K562 (cell line): ENCODE results near the gene CMIP. TPM values are rescaled to one million over a fixed set of nuclear protein-coding genes. Genes with fewer than 3 reads are reported as not detected.
A peak's percentile ranks its signal among the peaks of the same experiment; 100 is the strongest.

Experiments used
- ARHGAP35 ChIP-seq: fragments of 450-650 bp; IDR thresholded peaks from 2 replicates; pipeline ENCODE4 v1.6.1; 2018; ENCODE audit not compliant: partially characterized antibody
- CBFB ChIP-seq: sonication (generic); formaldehyde crosslinking; IDR thresholded peaks from 2 replicates; pipeline ENCODE4 v1.4.0; 2020; ENCODE audit warnings: mild to moderate bottlenecking, missing genetic modification reagents
- CHD4 ChIP-seq: fragments of 200-600 bp; sonication (generic); IDR thresholded peaks from 3 replicates; pipeline ENCODE4 v1.6.1; 2012; ENCODE audit warnings: low read depth, mild to moderate bottlenecking, mixed read lengths, low read length, inconsistent platforms; ENCODE audit not compliant: insufficient read depth, insufficient replicate concordance, poor library complexity, severe bottlenecking
- GTF3C2 ChIP-seq: IDR thresholded peaks from 3 replicates; pipeline ENCODE4 v1.6.1; 2011; ENCODE audit warnings: borderline replicate concordance, mild to moderate bottlenecking, moderate library complexity; ENCODE audit not compliant: insufficient read length; ENCODE audit errors: extremely low read depth
- MCM5 ChIP-seq: fragments of 450-650 bp; IDR thresholded peaks from 2 replicates; pipeline ENCODE4 v1.6.1; 2016; ENCODE audit warnings: low read depth
- MEIS2 ChIP-seq: fragments of 450-650 bp; IDR thresholded peaks from 2 replicates; pipeline ENCODE4 v1.6.1; 2014; ENCODE audit warnings: mild to moderate bottlenecking; ENCODE audit not compliant: partially characterized antibody
- NBN ChIP-seq: fragments of 450-650 bp; IDR thresholded peaks from 2 replicates; pipeline ENCODE4 v1.6.1; 2016; ENCODE audit warnings: low read depth, mild to moderate bottlenecking
- NELFE ChIP-seq: IDR thresholded peaks from 2 replicates; pipeline ENCODE4 v1.6.1; 2011; ENCODE audit warnings: mild to moderate bottlenecking; ENCODE audit not compliant: insufficient read depth, insufficient read length
- PCBP1 ChIP-seq: fragments of 200-400 bp; formaldehyde crosslinking; IDR thresholded peaks from 2 replicates; pipeline ENCODE4 v1.6.1; 2018; ENCODE audit warnings: mild to moderate bottlenecking, low read depth, low read length; ENCODE audit not compliant: poor library complexity, severe bottlenecking
- RERE ChIP-seq: sonication (generic); formaldehyde crosslinking; IDR thresholded peaks from 2 replicates; pipeline ENCODE4 v1.8.0; 2023; ENCODE audit warnings: missing genetic modification reagents, mild to moderate bottlenecking, borderline replicate concordance
- SRF ChIP-seq, 2 experiments: fragments of 250-450, 450-650 bp in 1 of 2; sonication (Bioruptor Pico) in 1 of 2; sonication (generic) in 1 of 2; formaldehyde crosslinking; IDR thresholded peaks; 2 replicates each; pipeline versions ENCODE4 v1.5.0 to v1.5.1; 2020 to 2022; ENCODE audit warnings: mild to moderate bottlenecking in 1 of 2, missing genetic modification reagents in 1 of 2
- ZBTB2 ChIP-seq: fragments of 450-650 bp; IDR thresholded peaks from 2 replicates; pipeline ENCODE4 v1.6.1; 2016; ENCODE audit warnings: antibody characterized with exemption
- ZNF639 ChIP-seq, 2 experiments: fragments of 200-800 bp in 1 of 2; sonication (Bioruptor generic) in 1 of 2; sonication (generic) in 1 of 2; formaldehyde crosslinking in 1 of 2; IDR thresholded peaks in 1 of 2; conservative IDR thresholded peaks in 1 of 2; 2 replicates each; pipeline versions ENCODE4 v1.5.0 to v1.6.1; 2016 to 2020; ENCODE audit warnings: missing compliant biosample characterization in 1 of 2, missing genetic modification characterization in 1 of 2, missing genetic modification reagents in 1 of 2
- polyA plus RNA-seq, 8 experiments: library from polyadenylated mRNA; depleted of rRNA in 4 of 8; stranded (reverse) in 5 of 8; unstranded in 3 of 8; fragments of >200 nt; fragmentation: Nextera tagmentation in 2 of 8; fragmentation: Illumina TruSeq in 1 of 8; extraction: Ambion mirVana in 2 of 8; extraction: Trizol in 1 of 8; gene quantifications; 2 replicates each; pipeline versions ENCODE4 v1.2.1 to v1.2.3, GENCODE V29; 2011 to 2014; ENCODE audit warnings: inconsistent platforms in 1 of 8, missing spikeins in 1 of 8
- total RNA-seq, 7 experiments: library from RNA; depleted of rRNA in 6 of 7; stranded (reverse); fragments of >200 nt in 6 of 7; fragmentation: Illumina TruSeq in 2 of 7; extraction: Trizol in 2 of 7; gene quantifications; 2 replicates each; pipeline versions ENCODE4 v1.2.1 to v1.2.3, GENCODE V29; 2011 to 2021; ENCODE audit warnings: low replicate concordance in 1 of 7

CMIP gene
- total and polyA plus RNA-seq, 9 of the 15 experiments (the other 6 are each of a cell fraction or from before 2014, with no cell fraction given), result 0.94 to 82.5 (median 10.3) TPM

- TF ChIP-seq NBN, result no peak
- no peak for TF ChIP-seq ZBTB2
- TF ChIP-seq ARHGAP35, result no peak
- peak in 1 of 2 experiments; percentile 49; a peak in 1 of 4 replicates for TF ChIP-seq ZNF639 (CRISPR knock-in tag; conservative IDR thresholded peaks at IDR 0.05 in 1 of 2, IDR thresholded peaks at IDR 0.05 in 1 of 2)
- TF ChIP-seq MEIS2, result no peak
- TF ChIP-seq SRF (CRISPR knock-in tag; IDR thresholded peaks at IDR 0.05), result no peak
- TF ChIP-seq CBFB (CRISPR knock-in tag), result no peak
- TF ChIP-seq MCM5, result no peak
- no peak for TF ChIP-seq RERE (CRISPR knock-in tag)
- no peak for TF ChIP-seq PCBP1
- no peak for TF ChIP-seq NELFE
- no peak for TF ChIP-seq GTF3C2
- no peak for TF ChIP-seq CHD4
These were observed 37.9 kb downstream of the CMIP start (continued) for GRCh38 chr16:81482329-81483063.
